Measurements from ENCODE around the gene GRIFIN.

The GRIFIN gene

DNA sequence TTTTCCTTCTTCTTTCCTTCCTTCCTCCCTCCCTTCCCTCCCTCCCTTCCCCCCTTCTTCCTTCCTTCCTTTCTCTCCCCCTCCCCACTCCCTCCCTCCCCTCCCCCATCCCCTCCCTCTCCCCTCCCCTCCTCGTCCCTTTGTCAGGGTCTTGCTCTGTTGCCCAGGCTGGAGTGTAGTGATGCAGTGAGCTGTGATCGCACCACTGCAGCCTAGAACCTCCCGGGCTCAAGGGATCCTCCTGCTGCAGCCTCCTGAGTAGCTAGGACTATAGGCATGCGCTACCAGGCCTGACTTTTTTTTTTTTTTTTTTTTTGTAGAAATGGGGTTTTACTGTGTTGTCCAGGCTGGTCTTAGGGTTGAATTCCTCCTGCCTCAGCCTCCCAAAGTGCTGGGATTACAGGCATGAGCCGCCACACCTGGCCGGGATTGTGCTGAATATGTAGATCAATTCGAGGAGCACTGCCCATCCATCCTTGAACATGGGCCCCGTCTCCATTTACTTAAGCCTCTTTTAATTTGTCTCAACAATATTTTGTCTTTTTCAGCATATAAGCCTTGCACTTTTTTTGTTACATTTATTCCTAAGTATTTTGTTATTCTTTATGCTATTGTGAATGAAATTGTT is 23.4 kb downstream of the GRIFIN start:
- no peak for DNase-seq

- peak; percentile 22 for DNase-seq
These were observed 24.1 kb downstream of the GRIFIN start for GRCh38 chr7:2452074-2452507.

DNA sequence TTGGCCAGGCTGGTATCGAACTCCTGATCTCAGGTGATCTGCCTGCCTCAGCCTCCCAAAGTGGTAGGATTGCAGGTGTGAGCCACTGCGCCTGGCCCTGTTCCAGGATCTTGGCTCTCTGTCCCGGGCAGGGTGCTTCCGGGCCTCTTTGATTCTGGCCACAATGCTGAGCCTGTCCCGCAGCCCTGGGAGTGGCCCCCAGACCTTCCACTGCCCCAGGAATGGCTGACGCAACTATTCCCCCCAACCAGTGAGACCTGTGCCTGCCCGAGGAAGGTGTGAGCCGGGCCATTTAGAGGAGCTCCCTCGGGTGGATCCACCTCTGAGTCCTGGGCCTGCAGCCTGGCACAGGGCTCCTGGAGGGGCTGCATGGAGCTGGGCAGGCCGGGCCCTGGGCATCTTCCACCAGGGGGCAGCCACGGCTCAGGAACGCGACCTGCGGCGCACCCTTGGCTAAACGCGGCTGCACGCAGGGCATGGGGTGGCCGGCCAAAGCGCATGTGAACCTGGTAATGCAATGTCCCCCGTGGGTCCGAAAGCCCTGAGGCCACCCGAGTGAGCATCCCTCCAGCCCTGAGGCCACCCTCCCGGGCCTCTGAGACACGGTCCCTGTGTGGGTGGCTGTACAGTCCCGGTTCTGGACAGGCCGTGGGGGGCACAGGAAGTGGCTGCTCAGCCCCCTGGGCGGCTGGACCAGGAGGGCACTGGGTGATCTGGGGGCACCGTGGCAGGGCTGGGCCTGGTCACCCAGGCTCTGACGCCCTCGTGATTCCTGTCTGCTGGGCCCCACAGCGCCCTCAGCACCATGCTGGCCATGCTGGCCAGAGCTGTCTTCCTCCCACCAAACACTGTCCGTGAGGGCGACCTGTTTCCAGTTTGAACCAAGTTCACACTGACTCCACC is 24.8 kb downstream of the GRIFIN start:
- peak; percentile 71 for DNase-seq

DNA sequence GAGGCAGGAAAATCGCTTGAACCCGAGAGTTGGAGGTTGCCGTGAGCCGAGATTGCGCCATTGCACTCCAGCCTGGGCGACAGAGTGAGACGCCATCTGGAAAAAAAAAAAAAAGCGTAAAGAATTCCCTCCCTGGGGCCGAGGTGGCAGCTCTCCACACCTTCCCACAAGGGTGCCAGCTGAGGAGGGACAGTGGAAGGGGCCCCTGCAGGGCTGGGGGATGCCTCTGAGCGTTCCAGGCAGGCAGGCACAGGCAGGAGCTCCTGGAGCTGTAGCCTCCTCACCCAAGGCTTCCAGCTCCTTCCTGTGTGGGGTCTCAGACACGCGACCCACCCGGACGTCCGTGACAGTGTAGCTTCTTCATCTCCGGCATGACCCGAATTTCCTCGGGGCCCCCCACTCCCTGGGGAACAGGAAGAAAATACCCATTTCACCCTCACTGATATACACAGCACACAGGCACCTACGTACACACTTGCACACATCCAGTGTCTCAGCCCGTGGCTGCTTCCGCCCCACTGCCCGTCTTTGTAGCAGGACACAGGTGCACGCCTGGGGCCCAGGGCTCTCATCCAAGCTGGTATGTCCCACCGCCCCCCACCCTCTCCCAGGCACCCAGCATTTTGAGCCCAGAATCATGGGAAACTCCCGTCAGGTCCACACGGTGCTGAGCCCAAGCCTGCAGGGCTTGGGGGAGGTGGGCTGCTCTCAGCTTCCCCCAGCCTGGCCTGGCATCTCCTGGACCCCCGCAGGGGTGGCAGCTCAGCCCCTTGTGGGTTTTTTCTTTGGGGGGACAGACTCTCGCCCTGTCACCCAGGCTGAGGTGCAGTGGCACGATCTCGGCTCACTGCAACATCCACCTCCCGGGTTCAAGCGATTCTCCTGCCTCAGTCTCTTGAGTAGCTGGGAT is 25.7 kb downstream of the GRIFIN start:
- no peak for DNase-seq

DNA sequence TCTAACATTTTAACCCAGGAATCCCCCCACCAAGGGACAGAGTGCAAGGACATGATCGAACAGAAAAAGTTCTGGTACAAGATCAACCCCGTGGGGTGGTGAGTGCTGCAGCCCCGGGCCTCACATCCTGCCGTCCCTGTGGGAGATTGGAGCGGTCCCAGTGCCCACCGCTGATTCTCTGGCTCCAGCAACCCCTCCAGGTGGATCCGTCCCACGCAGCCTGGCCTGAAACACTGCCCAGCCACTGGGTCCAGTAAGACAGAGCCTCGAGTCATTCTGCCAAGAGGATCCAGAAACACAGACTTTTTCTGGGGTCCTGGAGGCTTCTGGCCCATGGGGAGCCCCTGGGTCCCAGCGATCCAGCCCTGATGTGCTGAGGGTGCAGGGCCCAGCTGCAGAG is 29.5 kb downstream of the GRIFIN start:
- no peak for DNase-seq

DNA sequence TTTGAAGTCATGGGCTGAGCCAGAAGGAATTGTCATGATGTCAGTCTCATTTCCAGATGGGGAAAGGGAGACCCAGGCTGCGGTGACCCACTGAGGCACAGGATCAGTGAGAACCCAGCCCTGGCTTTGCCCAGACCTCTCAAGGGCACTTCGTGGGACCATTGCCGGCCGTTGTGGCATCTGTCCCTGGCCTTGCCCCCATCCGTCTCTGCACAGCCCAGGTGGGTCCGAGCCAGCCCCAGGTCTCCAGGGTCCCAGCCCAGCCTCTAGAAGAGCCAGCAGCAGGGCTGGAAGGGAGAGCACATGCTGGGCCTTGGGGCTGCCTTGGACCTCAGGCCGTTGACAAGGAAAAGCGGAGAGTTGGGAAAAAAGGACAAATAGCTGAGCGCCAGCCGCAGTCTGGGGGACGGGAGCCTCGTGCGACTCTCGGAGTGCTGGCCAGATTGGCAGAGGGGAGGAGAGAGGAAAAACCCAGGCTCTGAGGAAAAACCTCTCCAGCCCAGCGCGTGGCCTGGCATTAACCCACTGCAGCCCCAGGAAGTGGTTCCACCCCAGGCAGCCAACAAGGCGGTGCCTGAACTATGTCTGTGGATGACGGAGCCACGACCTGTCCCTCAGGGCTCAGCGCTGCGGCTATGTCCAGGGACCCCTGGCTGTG is 30.2 kb downstream of the GRIFIN start:
- no peak for DNase-seq

DNA sequence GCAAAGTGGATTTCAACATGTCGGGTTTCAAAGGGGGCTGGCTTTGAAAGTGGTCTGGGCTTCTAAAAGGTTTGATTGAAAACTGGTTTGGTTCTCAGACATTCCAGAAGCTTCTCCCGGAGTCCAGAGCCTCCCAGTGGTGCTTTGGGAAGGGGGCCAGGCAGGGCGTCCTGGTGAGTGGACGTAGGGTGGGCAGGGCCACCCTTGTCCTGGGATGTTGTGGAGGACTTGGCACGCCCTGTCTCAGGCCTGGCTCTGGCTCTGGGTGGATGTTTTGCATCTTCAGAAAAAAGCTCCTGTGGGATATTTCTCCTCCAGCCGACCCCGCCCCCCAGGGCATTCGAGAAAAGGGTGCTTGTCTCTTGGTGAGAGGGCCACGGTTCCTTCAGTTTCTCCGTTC is 31.2 kb downstream of the GRIFIN start:
- DNase-seq: no peak

DNA sequence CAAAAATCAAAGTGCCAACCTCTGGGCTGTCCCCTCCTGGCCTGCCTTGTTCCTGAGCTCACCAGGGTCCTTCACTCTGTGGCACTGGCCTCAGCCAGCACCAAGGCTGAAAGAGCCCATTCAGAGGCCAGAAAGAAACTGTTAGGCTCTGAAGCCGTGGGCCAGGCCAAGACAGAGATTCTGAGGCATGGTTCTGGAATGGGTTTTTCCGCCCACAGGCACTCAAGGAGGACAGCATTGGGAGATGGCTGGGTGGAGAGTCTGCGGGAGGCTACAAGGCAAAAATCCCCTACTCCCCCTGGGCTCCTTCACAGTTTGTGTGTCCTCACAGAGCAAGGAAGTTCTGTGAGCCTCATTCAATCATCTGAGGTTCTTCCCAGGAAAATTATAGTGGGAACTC is 31.7 kb downstream of the GRIFIN start:
- DNase-seq: no peak

DNA sequence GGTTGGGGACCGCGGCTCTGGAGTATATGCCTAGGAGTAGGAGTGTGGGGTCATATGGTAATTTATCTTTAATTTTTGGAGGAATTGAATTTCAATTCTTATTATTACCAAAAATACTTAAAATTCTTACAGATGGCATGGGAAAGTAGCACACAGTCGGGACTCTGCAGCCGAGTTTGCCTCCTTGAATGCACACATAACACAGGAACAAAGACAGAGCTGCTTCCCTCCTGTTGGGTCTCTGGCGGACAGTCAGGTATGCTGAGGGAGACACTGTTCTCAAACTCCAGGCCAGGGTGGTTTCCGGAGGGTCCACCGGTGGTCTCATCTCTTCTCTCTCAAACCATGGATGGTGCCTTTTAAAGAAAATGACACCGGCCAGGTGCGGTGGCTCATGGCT is 32.7 kb downstream of the GRIFIN start:
- DNase-seq: no peak

GRCh38 chr7:2441430-2442058 is 34.7 kb downstream of the GRIFIN start:
- DNase-seq: no peak

DNA sequence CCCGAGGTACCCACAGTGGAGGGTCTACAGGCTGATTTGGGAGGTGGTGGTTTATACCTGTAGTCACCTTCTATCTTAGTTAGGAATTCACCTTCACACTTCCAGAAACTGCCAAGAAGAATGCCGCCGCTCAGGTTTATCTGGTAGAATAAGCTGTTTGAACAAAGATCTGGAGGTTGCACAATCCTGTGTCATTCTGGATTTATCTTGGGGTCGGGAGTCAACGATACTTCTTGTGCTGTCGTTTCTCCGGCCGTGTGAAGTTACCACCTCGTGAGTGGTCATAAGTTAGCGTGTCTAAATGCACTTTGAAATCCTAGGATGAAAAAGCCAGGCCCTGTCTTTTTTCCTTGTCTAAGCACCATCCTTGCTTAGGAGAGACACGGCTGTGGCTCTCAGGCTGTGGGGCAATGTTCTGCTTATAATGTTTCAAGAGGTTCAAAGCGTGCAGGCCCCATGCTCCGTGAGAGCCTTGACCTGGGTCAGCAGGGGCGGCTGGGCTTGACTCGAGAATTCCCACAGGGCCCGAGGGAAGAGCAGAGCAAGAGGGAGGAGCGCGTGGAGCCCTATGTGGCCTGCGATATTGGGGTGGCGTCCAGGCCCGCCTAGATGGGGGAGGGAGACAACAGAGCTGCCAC is 35.5 kb downstream of the GRIFIN start:
- no peak for DNase-seq

DNA sequence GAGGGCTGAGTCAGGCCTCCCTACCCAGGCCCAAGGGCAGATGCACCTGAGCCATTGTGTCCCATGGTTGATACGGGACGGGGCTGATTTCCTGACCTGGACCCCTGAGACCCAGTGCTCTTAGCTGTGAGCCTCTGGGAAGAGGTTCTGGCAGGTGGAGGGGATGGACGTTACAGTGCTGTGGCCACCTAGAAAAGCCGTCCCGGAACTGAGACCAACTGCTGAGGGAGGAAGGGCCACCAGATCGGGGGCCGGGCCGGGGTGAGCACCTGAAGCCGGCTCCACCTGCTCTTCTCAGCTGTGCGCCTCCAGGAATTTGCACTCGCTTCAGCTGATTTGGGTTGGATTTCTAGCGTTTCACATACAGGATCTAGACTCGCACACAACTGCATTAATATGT is 37.4 kb downstream of the GRIFIN start:
- no peak for DNase-seq

GRCh38 chr7:2438186-2438585 is 38.0 kb downstream of the GRIFIN start:
- no peak for DNase-seq

DNA sequence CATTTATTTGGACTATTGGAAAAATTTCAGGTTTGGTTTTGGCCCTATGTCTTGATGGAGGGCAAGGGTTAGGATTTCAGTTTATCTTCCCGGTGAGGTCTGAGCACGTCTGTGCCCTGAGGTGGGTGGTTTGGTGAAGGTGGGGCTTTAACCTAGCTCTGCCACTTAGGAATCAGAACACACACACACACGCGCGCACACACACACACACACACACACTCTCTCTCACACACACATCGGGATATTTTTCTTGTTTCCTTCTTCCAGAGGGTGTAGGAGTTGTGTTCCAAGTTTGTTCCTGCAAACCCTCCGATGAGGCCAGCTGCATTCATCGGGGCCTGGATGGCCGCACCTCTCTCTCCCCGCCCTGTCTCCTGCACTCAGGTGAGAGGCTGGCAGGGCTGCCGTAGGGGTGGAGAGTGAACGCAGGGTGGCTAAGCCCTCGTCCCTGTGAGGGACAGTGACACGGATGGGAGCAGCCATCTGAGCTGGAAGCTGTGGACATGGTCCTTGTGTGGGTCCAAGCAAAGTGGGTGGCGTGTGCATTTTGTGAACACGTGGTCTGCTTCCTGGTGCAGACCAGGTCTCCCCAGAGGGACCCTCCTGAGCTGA is 38.6 kb downstream of the GRIFIN start:
- no peak for DNase-seq

DNA sequence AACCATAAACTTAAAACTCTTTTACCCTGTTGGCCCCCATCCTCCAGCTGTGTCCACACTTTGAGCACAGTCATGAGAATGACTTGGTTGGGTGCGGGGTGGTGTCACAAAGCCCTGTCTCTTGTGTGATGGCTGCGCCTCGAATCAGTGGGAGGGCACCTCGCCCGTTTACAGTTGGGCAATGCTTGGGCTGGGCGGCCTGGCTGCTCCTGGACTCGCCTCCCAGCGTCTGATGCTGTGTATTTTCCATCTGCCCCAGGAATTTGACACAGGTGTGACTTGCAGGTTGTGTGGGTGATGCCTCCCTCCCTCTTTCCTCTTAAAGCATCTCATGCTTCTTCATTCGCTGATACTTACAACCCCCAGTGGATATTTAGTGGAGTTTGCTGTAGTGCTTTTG is 39.1 kb downstream of the GRIFIN start:
- DNase-seq: no peak

GRCh38 chr7:2436341-2437104 is 39.7 kb downstream of the GRIFIN start:
- no peak for DNase-seq

- DNase-seq: no peak
These were observed 41.1 kb downstream of the GRIFIN start for GRCh38 chr7:2435146-2435545.

GRCh38 chr7:2433713-2434550 is 42.3 kb downstream of the GRIFIN start:
- no peak for DNase-seq

DNA sequence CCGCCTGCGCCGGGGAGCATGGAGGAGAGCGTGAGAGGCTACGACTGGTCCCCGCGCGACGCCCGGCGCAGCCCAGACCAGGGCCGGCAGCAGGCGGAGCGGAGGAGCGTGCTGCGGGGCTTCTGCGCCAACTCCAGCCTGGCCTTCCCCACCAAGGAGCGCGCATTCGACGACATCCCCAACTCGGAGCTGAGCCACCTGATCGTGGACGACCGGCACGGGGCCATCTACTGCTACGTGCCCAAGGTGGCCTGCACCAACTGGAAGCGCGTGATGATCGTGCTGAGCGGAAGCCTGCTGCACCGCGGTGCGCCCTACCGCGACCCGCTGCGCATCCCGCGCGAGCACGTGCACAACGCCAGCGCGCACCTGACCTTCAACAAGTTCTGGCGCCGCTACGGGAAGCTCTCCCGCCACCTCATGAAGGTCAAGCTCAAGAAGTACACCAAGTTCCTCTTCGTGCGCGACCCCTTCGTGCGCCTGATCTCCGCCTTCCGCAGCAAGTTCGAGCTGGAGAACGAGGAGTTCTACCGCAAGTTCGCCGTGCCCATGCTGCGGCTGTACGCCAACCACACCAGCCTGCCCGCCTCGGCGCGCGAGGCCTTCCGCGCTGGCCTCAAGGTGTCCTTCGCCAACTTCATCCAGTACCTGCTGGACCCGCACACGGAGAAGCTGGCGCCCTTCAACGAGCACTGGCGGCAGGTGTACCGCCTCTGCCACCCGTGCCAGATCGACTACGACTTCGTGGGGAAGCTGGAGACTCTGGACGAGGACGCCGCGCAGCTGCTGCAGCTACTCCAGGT is 43.1 kb downstream of the GRIFIN start:
- DNase-seq: no peak

Measured in CD4-positive, alpha-beta T cell treated with Interferon gamma for 1 hour (primary cell).